HepG2 (cell line): ENCODE results near the gene UBR3. TPM values are rescaled to one million over a fixed set of nuclear protein-coding genes. Genes with fewer than 3 reads are reported as not detected.
"Not testable (repeated sequence)": the region's sequence is repeated elsewhere in the genome, so short reads cannot be mapped to it uniquely, and the experiment has no call there.

ENCODE experiments used
- ATAC-seq: fragments of 200-7000 bp; cut with Tn5 transposase; 3 replicates; pipeline ENCODE4 v1.9.1; 2020; ENCODE audit warnings: mild to moderate bottlenecking, moderate library complexity
- BruUV-seq: library from RNA; stranded (reverse); fragments of 400-500 nt; replicated peaks from 2 replicates; lab custom pipeline; 2021; lab: Mats Ljungman, UMichigan
- CTCF ChIA-PET: fragments of 300-600 bp; formaldehyde crosslinking; extraction: SDS; loops from one replicate; lab custom pipeline; 2021; ENCODE audit warnings: low total read pairs, inconsistent platforms, low intra/inter-chr PET ratio; lab: Yijun Ruan, JAX
- POLR2A ChIA-PET: fragments of 350-600 bp; sonication (Branson Sonifier 250); formaldehyde crosslinking; loops from one replicate; lab custom pipeline; 2020; ENCODE audit warnings: antibody characterized with exemption, inconsistent platforms; lab: Yijun Ruan, JAX
- DNase-seq: peaks from one replicate; pipeline ENCODE4 v3.0.0-alpha.2; 2015; ENCODE audit warnings: low spot score
- FAIRE-seq: peaks from 3 replicates; lab custom pipeline; 2011; peaks lifted over from hg19 to GRCh38; lab: Jason Lieb, UNC
- H2AFZ ChIP-seq: one replicate; pipeline ENCODE4 v1.6.1; 2011; ENCODE audit warnings: low read length, inconsistent platforms
- H3K27ac ChIP-seq: fragments of 300-600 bp; 3 replicates; pipeline ENCODE4 v1.8.0; 2011; ENCODE audit warnings: mixed run types, mild to moderate bottlenecking, mixed read lengths, low read length, inconsistent platforms; ENCODE audit not compliant: insufficient read depth; ENCODE audit errors: extremely low read length
- H3K27me3 ChIP-seq, 2 experiments: fragments of 200-600 bp in 1 of 2; 2 replicates in 1 of 2; 3 replicates in 1 of 2; pipeline versions ENCODE4 v1.6.0 to v1.8.0; 2011; ENCODE audit warnings: low read length in 2 of 2, mild to moderate bottlenecking in 2 of 2, moderate library complexity in 2 of 2, inconsistent platforms in 1 of 2; ENCODE audit not compliant: insufficient read depth in 2 of 2, control insufficient read depth in 1 of 2
- H3K36me3 ChIP-seq, 2 experiments: fragments of 200-600 bp in 1 of 2; replicated peaks in 1 of 2; 2 replicates in 1 of 2; 3 replicates in 1 of 2; pipeline versions ENCODE4 v1.5.1 to v1.8.0; 2011; ENCODE audit warnings: low read length in 2 of 2, inconsistent platforms in 1 of 2; ENCODE audit not compliant: insufficient read depth in 2 of 2, control insufficient read depth in 1 of 2
- H3K4me1 ChIP-seq: 2 replicates; pipeline ENCODE4 v1.5.1; 2012; ENCODE audit warnings: low read length, inconsistent platforms; ENCODE audit not compliant: insufficient read depth
- H3K4me2 ChIP-seq: 2 replicates; pipeline ENCODE4 v1.6.0; 2011; ENCODE audit warnings: low read depth, low read length, inconsistent platforms
- H3K4me3 ChIP-seq, 3 experiments: fragments of 200-600 bp in 1 of 3; sonication (generic), shearing (Covaris generic) in 1 of 3; replicated peaks in 1 of 3; 2 replicates each; pipeline ENCODE4 v1.5.1; 2011 to 2016; ENCODE audit warnings: low read length in 3 of 3, inconsistent platforms in 2 of 3, low read depth in 2 of 3, mild to moderate bottlenecking in 2 of 3, control low read depth in 1 of 3, mixed read lengths in 1 of 3; ENCODE audit not compliant: insufficient read depth in 1 of 3
- H3K79me2 ChIP-seq: one replicate; pipeline ENCODE4 v1.6.1; 2011; ENCODE audit warnings: low read length, inconsistent platforms; ENCODE audit not compliant: insufficient read depth
- H3K9ac ChIP-seq: 2 replicates; pipeline ENCODE4 v1.6.0; 2011; ENCODE audit warnings: mild to moderate bottlenecking, low read depth, low read length, inconsistent platforms; ENCODE audit not compliant: insufficient read depth
- H3K9me3 ChIP-seq: 2 replicates; pipeline ENCODE4 v1.5.1; 2012; ENCODE audit warnings: mild to moderate bottlenecking, low read length
- H4K20me1 ChIP-seq: 2 replicates; pipeline ENCODE4 v1.6.0; 2011; ENCODE audit warnings: inconsistent platforms, mild to moderate bottlenecking, low read length, moderate library complexity; ENCODE audit not compliant: insufficient read depth
- ARHGAP35 ChIP-seq: sonication (generic); formaldehyde crosslinking; IDR thresholded peaks from 2 replicates; pipeline ENCODE4 v1.9.0; 2022; ENCODE audit warnings: mild to moderate bottlenecking, inconsistent platforms, moderate library complexity, missing genetic modification reagents, borderline replicate concordance
- ARID2 ChIP-seq: sonication (generic); formaldehyde crosslinking; IDR thresholded peaks from 2 replicates; pipeline ENCODE4 v1.8.1; 2022; ENCODE audit warnings: mild to moderate bottlenecking, missing genetic modification reagents, borderline replicate concordance
- HES4 ChIP-seq: sonication (generic); formaldehyde crosslinking; IDR thresholded peaks from 2 replicates; pipeline ENCODE4 v1.9.0; 2021; ENCODE audit warnings: mild to moderate bottlenecking, missing genetic modification reagents, borderline replicate concordance
- MAFF ChIP-seq: IDR thresholded peaks from 2 replicates; pipeline ENCODE4 v1.6.1; 2011; ENCODE audit warnings: low read depth, low read length, improper control_type of control experiment
- ZNF768 ChIP-seq: sonication (generic); formaldehyde crosslinking; IDR thresholded peaks from 2 replicates; pipeline ENCODE4 v1.4.0; 2020; ENCODE audit warnings: missing genetic modification reagents
- ZSCAN20 ChIP-seq: sonication (generic); formaldehyde crosslinking; IDR thresholded peaks from 2 replicates; pipeline ENCODE4 v1.4.0; 2020; ENCODE audit warnings: missing genetic modification reagents, mild to moderate bottlenecking, borderline replicate concordance
- WGBS: methylation state at CpG from one replicate; pipeline ENCODE4 v1.1.6; 2017; ENCODE audit warnings: low lambda C conversion rate; 5-methylcytosine and 5-hydroxymethylcytosine counted together
- in situ Hi-C: cut with HindIII; loops from 2 replicates; pipeline ENCODE4 v1.10.0; 2017; ENCODE audit warnings: low pct_unique_long_range_greater_than_20kb; ENCODE audit not compliant: extremely low pct_ligation_motif_present
- intact Hi-C: fragments of 100-400 bp; cut with micrococcal nuclease; formaldehyde crosslinking; loops from one replicate; pipeline ENCODE4 v1.10.0; 2022; ENCODE audit not compliant: unreplicated experiment
- polyA plus RNA-seq, 8 experiments: library from polyadenylated mRNA; depleted of rRNA in 3 of 8; stranded (reverse) in 7 of 8; unstranded in 1 of 8; fragments of >200 nt; fragmentation: Illumina TruSeq in 4 of 8; extraction: Trizol in 4 of 8; gene quantifications; 2 replicates each; pipeline versions ENCODE4 v1.2.1 to v1.2.3, GENCODE V29; 2011 to 2016; ENCODE audit warnings: low read depth in 4 of 8, missing spikeins in 1 of 8, mixed read lengths in 1 of 8; ENCODE audit not compliant: insufficient read depth in 1 of 8
- total RNA-seq, 5 experiments: library from RNA; depleted of rRNA; stranded (reverse); fragments of >200 nt; fragmentation: Illumina TruSeq; extraction: Trizol; gene quantifications; 2 replicates each; pipeline ENCODE4 v1.2.3, GENCODE V29; 2016; ENCODE audit warnings: low read depth in 1 of 5

Gene UBR3
- total and polyA plus RNA-seq, 2 of the 13 experiments (the other 11 are each of a cell fraction or from before 2014, with no cell fraction given), result 15.1 to 28.0 TPM

- TF ChIP-seq HES4 (CRISPR knock-in tag), result no peak
Observed at GRCh38 chr2:169946546-169946945, 119.3 kb downstream of the UBR3 start (continued).

- no peaks in the 10 kb centered on the region for H4K20me1 ChIP-seq
- peaks cover 2 to 24% of the 10 kb centered on the region in 2 experiments; a peak in 3 of 5 replicates for H3K36me3 ChIP-seq
- DNase-seq, result no peak
- H3K4me3 ChIP-seq, result no peak overlapping the region
- intact Hi-C loops (no loop called here), in situ Hi-C loops (no loop called here)
- no peak overlapping the region for H3K4me2 ChIP-seq
- BruUV-seq, result no TSS peak
- no peak for ATAC-seq
- no peaks in the 10 kb centered on the region for H3K79me2 ChIP-seq
- no peak overlapping the region for H3K9ac ChIP-seq
- ChIA-PET CTCF (no interaction called here), POLR2A (no interaction called here)
- H3K27ac ChIP-seq, result no peak overlapping the region
- no peak for TF ChIP-seq ZSCAN20 (CRISPR knock-in tag)
- no peak for TF ChIP-seq ARHGAP35
- no peak for TF ChIP-seq ARID2 (CRISPR knock-in tag)
- no peak for TF ChIP-seq MAFF
- no peak for TF ChIP-seq ZNF768
- no peaks in the 10 kb centered on the region for H3K4me1 ChIP-seq
- H3K9me3 ChIP-seq, result no peaks in the 10 kb centered on the region
- no peaks in the 10 kb centered on the region for H3K27me3 ChIP-seq
- H2AFZ ChIP-seq, result no peak overlapping the region
- no peak for FAIRE-seq
Observed at GRCh38 chr2:169955940-169956339, 128.7 kb downstream of the UBR3 start.

GRCh38 chr2:169957219-169957618 lies 130.0 kb downstream of the UBR3 start:
- intact Hi-C loops, H4K20me1 ChIP-seq, BruUV-seq, FAIRE-seq, H3K27ac ChIP-seq, H2AFZ ChIP-seq, H3K4me3 ChIP-seq, CTCF ChIA-PET, DNase-seq, POLR2A ChIA-PET, H3K27me3 ChIP-seq, ATAC-seq, H3K9ac ChIP-seq, in situ Hi-C loops, H3K4me1 ChIP-seq, H3K4me2 ChIP-seq, H3K9me3 ChIP-seq, H3K79me2 ChIP-seq: not testable (repeated sequence)
- over 99% methylated on average over 5 of the region's 5 CpGs for WGBS
- H3K36me3 ChIP-seq, result peaks cover 2 to 34% of the 10 kb centered on the region in 2 experiments; a peak in 4 of 5 replicates
